Measurements from ENCODE around the gene WDR18. TPM values are rescaled to one million over a fixed set of nuclear protein-coding genes. Genes with fewer than 3 reads are reported as not detected.

WDR18 gene
- total RNA-seq, 1 experiment from 2014 or later = 94.7 TPM

DNA sequence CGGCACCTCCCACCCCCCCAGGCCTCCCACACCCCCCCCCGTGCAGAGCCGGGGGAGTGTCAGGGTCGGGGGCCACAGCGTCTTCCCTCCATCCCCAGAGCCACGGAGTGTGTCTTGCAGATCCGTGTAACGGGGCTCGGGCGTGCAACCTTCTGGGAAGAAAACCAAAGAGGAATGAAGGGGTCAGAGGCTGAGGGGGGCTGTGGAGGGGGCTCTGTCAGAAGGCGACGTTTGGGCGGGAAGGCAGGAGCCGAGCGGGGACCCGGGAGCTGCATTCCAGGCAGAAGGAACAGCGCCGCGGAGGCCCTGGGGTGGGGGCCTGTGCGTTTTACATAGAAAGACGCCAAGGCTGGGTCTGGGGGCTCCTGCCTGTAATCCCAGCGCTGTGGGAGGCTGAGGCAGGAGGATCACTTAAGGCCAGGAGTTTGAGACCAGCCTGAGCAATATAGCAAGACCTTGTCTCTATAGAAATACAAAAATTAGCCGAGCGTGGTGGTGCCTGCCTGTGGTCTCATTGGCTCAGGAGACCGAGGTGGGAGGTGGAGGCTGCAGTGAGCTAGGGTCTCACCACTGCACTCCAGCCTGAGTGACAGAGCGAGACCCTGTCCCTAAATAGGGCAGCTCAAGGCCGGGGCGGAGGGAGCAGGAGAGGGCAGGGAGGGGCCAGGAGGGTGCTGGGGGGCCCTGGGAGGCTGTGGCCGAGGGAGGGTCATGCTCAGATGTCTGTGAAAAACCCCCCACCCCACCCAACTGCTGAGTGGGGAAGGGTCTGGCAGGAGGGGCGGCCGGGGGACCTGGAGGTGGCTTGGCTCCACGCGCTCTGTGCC, 30.5 kb upstream of the WDR18 start:
- no peaks in the 10 kb centered on the region for H4K20me1 ChIP-seq (ENCODE audit: control insufficient read depth, insufficient read depth, insufficient read length)
- peak overlapping the region in 1 of 2 experiments; percentile 44; a peak in 1 of 5 replicates for H3K4me3 Mint-ChIP-seq
- no peak overlapping the region for H3K18ac ChIP-seq (ENCODE audit: insufficient read length, low read depth, low read length)
- H3K79me1 ChIP-seq (ENCODE audit: insufficient read depth, low read depth, low read length, poor library complexity, severe bottlenecking) = peaks cover 3% of the 10 kb centered on the region
- no peak overlapping the region for H2BK120ac ChIP-seq (ENCODE audit: low read depth, low read length, poor library complexity, severe bottlenecking)
- no peak overlapping the region for H3K23ac ChIP-seq (ENCODE audit: insufficient read length, low read depth, low read length)
- H3K23me2 ChIP-seq (ENCODE audit: insufficient read length, low read depth, low read length, poor library complexity, severe bottlenecking) = no peaks in the 10 kb centered on the region
- H4K5ac ChIP-seq (ENCODE audit: insufficient read length, low read depth, low read length) = no peak overlapping the region
- H2BK5ac ChIP-seq (ENCODE audit: insufficient read length, low read length) = no peak overlapping the region
- DNase-seq = peak; percentile 49
- no peaks in the 10 kb centered on the region for H3K9me3 Mint-ChIP-seq
- H3K36me3 Mint-ChIP-seq (ENCODE audit: insufficient read depth in 1 of 3, low read depth in 3 of 3) = peaks cover 0 to 3% (median 0%) of the 10 kb centered on the region in 3 experiments; a peak in 1 of 7 replicates
- H2AK5ac ChIP-seq (ENCODE audit: insufficient read length, low read length) = no peak overlapping the region
- no peak overlapping the region for H2AFZ ChIP-seq (ENCODE audit: low read length)
- no peak overlapping the region for H3K27ac ChIP-seq (ENCODE audit: insufficient read length, low read depth, low read length)
- no peak overlapping the region for H3K14ac ChIP-seq (ENCODE audit: insufficient read depth, low read length)
- H3K79me2 ChIP-seq (ENCODE audit: insufficient read depth, low read length) = 0 out of 2 replicates have a peak, but pooled peaks cover 3% of the 10 kb centered on the region
- H4K91ac ChIP-seq (ENCODE audit: insufficient read length, low read depth, low read length) = no peak overlapping the region
- no peak overlapping the region for H4K8ac ChIP-seq (replicated peaks; ENCODE audit: insufficient read length, low read depth, low read length)
- TF ChIP-seq, protein P1, sequence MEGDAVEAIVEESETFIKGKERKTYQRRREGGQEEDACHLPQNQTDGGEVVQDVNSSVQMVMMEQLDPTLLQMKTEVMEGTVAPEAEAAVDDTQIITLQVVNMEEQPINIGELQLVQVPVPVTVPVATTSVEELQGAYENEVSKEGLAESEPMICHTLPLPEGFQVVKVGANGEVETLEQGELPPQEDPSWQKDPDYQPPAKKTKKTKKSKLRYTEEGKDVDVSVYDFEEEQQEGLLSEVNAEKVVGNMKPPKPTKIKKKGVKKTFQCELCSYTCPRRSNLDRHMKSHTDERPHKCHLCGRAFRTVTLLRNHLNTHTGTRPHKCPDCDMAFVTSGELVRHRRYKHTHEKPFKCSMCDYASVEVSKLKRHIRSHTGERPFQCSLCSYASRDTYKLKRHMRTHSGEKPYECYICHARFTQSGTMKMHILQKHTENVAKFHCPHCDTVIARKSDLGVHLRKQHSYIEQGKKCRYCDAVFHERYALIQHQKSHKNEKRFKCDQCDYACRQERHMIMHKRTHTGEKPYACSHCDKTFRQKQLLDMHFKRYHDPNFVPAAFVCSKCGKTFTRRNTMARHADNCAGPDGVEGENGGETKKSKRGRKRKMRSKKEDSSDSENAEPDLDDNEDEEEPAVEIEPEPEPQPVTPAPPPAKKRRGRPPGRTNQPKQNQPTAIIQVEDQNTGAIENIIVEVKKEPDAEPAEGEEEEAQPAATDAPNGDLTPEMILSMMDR (conservative IDR thresholded peaks at IDR 0.05) = no peak
- peaks cover 3% of the 10 kb centered on the region; the same call in 1 of the 2 replicates for H3K4me1 ChIP-seq (ENCODE audit: insufficient read depth, low read length)
- H2BK20ac ChIP-seq (ENCODE audit: low read depth, low read length, poor library complexity, severe bottlenecking) = no peak overlapping the region
- peak overlapping the region; percentile 38 to 80 (median 73); a peak in 5 of 7 replicates for H3K27ac Mint-ChIP-seq
- H3K4me1 Mint-ChIP-seq = peaks cover 4 to 39% of the 10 kb centered on the region in 2 experiments; a peak in 3 of 4 replicates
- H2BK15ac ChIP-seq (ENCODE audit: low read depth, low read length) = no peak overlapping the region
- no peaks in the 10 kb centered on the region for H3K9me3 ChIP-seq (ENCODE audit: control insufficient read depth, low read depth, low read length)
- peak overlapping the region; percentile 18 for H3K4me2 ChIP-seq (ENCODE audit: insufficient read depth, insufficient read length, low read length)
- no peaks in the 10 kb centered on the region; the same call in 1 of the 2 replicates for H3K27me3 Mint-ChIP-seq (ENCODE audit: low read depth)
- H3K56ac ChIP-seq (ENCODE audit: insufficient read length, low read depth, low read length) = no peak overlapping the region
- no peaks in the 10 kb centered on the region for H3K27me3 ChIP-seq (ENCODE audit: insufficient read depth, low read length)
- H2BK12ac ChIP-seq (ENCODE audit: insufficient read length, low read depth, low read length) = no peak overlapping the region
- WGBS (ENCODE audit: extremely low coverage, insufficient read length, low lambda C conversion rate) = no CpG with 5 or more reads among the region's 33 CpGs
- no peak overlapping the region for H3K9ac ChIP-seq (ENCODE audit: extremely low read depth, insufficient read length, low read length)
- H3K4ac ChIP-seq (ENCODE audit: low read depth, low read length) = no peak overlapping the region
- no peak overlapping the region for H3T11ph ChIP-seq (ENCODE audit: low read length)

All from H9 (cell line).